ENCODE results near the gene SYCE3.
"Not testable (repeated sequence)": the region's sequence is repeated elsewhere in the genome, so short reads cannot be mapped to it uniquely, and the experiment has no call there.

Gene SYCE3

DNA sequence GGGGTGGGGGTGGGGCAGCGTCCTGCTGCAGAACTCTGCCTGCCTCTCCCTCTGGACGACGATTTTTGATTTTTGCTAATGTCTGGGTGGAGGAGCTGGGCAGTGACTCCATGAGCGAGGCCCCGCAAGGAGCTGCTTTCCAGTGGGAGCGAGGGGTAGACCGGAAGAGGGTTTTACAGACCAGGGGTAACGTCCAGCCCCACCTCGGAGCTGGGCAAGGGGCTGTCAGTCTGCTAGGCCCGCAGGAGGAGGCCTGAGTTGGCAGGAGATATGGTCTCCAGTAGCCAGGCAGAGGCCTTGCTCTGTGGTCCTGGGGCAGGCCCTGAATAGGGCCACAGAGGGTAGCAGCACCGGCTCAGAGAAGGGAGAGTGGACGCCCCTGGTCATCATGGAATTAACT, 46.9 kb upstream of the SYCE3 start:
- peaks cover 41% of the 10 kb centered on the region for H3K27me3 Mint-ChIP-seq (ENCODE audit: low read depth)
- no peaks in the 10 kb centered on the region for H3K4me1 Mint-ChIP-seq
- H3K9me3 Mint-ChIP-seq, result no peaks in the 10 kb centered on the region
- H3K36me3 Mint-ChIP-seq (ENCODE audit: low read depth), result no peaks in the 10 kb centered on the region
- no peak overlapping the region for H3K27ac Mint-ChIP-seq
- TF ChIP-seq, protein P1, sequence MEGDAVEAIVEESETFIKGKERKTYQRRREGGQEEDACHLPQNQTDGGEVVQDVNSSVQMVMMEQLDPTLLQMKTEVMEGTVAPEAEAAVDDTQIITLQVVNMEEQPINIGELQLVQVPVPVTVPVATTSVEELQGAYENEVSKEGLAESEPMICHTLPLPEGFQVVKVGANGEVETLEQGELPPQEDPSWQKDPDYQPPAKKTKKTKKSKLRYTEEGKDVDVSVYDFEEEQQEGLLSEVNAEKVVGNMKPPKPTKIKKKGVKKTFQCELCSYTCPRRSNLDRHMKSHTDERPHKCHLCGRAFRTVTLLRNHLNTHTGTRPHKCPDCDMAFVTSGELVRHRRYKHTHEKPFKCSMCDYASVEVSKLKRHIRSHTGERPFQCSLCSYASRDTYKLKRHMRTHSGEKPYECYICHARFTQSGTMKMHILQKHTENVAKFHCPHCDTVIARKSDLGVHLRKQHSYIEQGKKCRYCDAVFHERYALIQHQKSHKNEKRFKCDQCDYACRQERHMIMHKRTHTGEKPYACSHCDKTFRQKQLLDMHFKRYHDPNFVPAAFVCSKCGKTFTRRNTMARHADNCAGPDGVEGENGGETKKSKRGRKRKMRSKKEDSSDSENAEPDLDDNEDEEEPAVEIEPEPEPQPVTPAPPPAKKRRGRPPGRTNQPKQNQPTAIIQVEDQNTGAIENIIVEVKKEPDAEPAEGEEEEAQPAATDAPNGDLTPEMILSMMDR (IDR thresholded peaks at IDR 0.05; ENCODE audit: unreplicated experiment in 3 of 3), result no peak
- H3K4me3 Mint-ChIP-seq, result no peak overlapping the region

DNA sequence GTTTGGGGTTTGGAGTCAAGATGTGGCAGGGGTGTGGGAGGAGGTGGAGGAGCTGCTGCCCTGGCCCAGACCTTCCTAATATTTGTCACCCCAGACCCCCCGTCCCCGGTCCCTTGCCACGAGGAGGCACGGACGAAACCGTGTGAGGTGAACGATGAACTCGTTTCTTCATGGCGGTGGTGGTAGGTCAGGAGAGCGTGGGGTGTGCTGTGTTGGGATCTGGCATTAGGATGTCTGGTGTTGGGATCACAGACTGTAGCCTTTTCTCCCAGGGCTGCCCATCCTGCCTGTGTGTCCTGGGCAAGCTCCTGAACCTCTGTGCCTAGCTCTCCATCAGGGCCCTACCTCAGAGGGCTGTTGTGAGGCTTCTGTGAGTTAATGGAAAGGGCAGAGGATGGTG, 46.3 kb upstream of the SYCE3 start:
- Mint-ChIP-seq H3K27me3 (ENCODE audit: low read depth) (peaks cover 36% of the 10 kb centered on the region), H3K4me3 (no peak overlapping the region), H3K9me3 (no peaks in the 10 kb centered on the region), H3K4me1 (no peaks in the 10 kb centered on the region), H3K36me3 (ENCODE audit: low read depth) (no peaks in the 10 kb centered on the region), H3K27ac (no peak overlapping the region)
- TF ChIP-seq, protein P1 (IDR thresholded peaks at IDR 0.05; ENCODE audit: unreplicated experiment in 3 of 3), result no peak

DNA sequence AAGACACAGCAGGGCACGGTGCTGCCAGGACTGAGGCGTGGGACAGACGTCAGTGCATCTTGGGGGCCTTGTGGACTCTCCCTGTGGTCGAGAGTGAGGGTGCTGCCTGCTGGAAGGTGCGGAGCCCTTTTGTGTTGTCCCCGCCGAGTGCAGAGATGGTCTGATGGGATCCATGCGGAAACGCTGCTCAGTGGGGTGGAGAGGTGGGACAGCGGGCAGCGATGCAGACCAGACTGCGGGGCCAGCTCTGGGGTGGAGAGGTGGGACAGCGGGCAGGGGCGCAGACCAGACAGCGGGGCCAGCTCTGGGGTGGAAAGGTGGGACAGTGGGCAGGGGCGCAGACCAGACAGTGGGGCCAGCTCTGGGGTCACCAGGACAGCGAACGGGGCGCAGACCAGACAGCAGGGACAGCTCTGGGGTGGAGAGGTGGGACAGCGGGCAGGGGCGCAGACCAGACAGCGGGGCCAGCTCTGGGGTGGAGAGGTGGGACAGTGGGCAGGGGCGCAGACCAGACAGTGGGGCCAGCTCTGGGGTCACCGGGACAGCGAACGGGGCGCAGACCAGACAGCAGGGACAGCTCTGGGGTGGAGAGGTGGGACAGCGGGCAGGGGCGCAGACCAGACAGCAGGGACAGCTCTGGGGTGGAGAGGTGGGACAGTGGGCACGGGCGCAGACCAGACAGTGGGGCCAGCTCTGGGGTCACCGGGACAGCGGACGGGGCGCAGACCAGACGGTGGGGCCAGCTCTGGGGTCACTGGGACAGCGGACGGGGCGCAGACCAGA, 45.5 kb upstream of the SYCE3 start:
- H3K27ac Mint-ChIP-seq; H3K36me3 Mint-ChIP-seq (ENCODE audit: low read depth); H3K4me1 Mint-ChIP-seq; H3K9me3 Mint-ChIP-seq; H3K4me3 Mint-ChIP-seq: not testable (repeated sequence)
- peaks cover 36% of the 10 kb centered on the region for H3K27me3 Mint-ChIP-seq (ENCODE audit: low read depth)

DNA sequence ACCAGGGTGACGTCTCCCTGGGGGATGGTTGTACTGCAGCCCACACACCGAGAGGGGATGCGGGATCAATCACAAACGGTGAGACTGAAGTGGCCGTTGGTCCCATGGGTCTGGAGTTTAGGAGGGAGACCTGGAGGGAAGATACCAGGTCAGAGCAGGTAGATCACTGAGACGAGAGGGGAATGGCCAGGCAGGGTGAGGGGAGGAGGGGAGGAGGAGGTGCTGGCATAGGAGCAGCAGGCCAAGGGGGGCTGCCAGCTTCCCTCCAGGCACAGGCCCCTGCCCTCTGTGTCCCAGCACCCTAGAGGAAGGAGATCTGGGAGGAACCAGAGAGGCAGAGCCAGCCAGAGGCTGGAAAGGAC, 44.9 kb upstream of the SYCE3 start:
- TF ChIP-seq, protein P1 (IDR thresholded peaks at IDR 0.05; ENCODE audit: unreplicated experiment in 3 of 3), result no peak
- H3K36me3 Mint-ChIP-seq (ENCODE audit: low read depth), result no peaks in the 10 kb centered on the region
- H3K9me3 Mint-ChIP-seq, result no peaks in the 10 kb centered on the region
- no peak overlapping the region for H3K4me3 Mint-ChIP-seq
- H3K27me3 Mint-ChIP-seq (ENCODE audit: low read depth), result peaks cover 37% of the 10 kb centered on the region
- H3K27ac Mint-ChIP-seq, result no peak overlapping the region
- H3K4me1 Mint-ChIP-seq, result peaks cover 2% of the 10 kb centered on the region

DNA sequence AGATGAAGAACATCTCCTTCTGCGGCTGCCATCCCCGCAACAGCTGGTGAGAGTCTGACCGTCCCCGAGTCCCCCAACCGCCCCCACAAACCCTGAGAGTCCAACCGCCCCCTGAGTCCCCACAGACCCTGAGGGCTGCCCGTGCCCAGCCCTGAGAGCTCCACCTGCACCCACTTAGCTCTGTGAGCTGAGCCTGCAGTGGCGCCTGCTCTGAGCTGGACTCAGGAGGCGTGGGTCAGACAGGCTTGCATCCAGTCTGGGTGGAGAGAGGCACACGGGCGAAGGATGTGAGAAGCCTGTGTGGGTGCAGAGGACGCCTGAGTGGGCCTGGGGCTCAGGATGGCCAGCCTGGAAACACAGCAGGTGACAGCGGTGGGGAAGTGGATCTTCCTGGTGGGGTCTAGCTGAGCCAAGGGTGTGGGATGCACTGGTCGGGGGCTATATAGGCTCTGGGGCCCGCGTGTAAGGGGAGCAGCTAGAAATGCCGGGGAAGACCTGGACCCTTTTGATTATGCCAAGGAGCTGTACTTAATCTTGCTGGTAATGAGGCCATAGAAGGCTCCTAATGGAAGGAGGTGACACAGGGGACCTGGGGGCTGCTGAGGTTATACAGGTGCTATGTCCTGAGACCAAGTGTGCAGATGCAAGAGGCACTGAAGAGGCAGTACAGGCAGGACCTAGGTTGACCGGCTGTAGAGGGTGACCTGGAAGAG, 44.4 kb upstream of the SYCE3 start:
- Mint-ChIP-seq H3K4me1 (peaks cover 8% of the 10 kb centered on the region), H3K27me3 (ENCODE audit: low read depth) (peaks cover 38% of the 10 kb centered on the region), H3K4me3 (no peak overlapping the region), H3K9me3 (no peaks in the 10 kb centered on the region), H3K27ac (no peak overlapping the region), H3K36me3 (ENCODE audit: low read depth) (no peaks in the 10 kb centered on the region)
- TF ChIP-seq, protein P1 (IDR thresholded peaks at IDR 0.05; ENCODE audit: unreplicated experiment in 3 of 3), result no peak

DNA sequence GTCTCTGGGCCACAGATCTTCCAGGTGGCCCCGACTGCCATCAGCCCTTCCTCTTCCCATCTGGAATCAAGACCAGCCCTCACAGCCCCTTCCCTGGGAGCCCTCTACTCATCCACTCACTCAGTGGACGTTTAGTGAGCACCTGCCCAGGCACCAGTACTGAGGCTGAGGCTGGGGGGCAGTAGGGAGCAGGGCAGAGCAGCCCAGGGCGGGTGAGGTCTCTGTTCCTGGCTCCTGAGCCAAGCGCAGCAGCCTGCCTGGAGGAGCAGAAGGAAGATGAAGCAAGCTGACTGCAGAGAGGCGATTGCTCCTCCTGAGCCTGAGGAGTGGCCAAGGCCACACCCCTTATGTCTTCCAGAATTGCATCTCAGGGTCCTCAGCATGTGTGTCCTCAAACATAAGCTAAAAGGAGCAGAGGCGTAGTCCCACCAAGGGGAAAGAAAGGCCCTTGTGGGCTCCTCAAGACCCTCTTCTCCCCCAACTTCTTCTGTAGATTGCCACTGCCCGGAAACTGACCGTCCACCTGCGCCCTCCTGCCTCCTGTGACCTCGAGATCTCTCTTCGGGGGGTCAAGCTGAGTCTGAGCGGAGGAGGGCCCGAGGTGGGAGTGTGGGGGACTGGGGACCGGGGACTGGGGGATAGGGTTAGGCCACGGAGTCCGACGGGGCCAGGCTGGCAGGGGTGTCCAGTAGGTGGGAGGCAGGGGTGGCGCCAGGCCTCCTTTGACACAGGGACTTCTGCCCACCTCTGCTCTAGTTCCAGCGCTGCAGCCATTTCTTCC, 43.6 kb upstream of the SYCE3 start:
- Mint-ChIP-seq H3K36me3 (ENCODE audit: low read depth) (no peaks in the 10 kb centered on the region), H3K27ac (no peak overlapping the region), H3K9me3 (no peaks in the 10 kb centered on the region), H3K4me1 (peaks cover 14% of the 10 kb centered on the region), H3K4me3 (no peak overlapping the region), H3K27me3 (ENCODE audit: low read depth) (peaks cover 40% of the 10 kb centered on the region)
- TF ChIP-seq, protein P1 (IDR thresholded peaks at IDR 0.05; ENCODE audit: unreplicated experiment in 3 of 3), result no peak

Data from nephron (organoid).